Panc1 (cell line): ENCODE measurements around the gene IL36B. TPM values are rescaled to one million over a fixed set of nuclear protein-coding genes. Genes with fewer than 3 reads are reported as not detected.

Experiments used
- ATAC-seq: fragments of 200-7000 bp; cut with Tn5 transposase; 2 replicates; pipeline ENCODE4 v1.9.1; 2020; ENCODE audit warnings: mild to moderate bottlenecking, moderate library complexity
- BruUV-seq: library from RNA; stranded (reverse); fragments of 400-500 nt; replicated peaks from 2 replicates; lab custom pipeline; 2021; lab: Mats Ljungman, UMichigan
- CTCF ChIA-PET: fragments of 300-600 bp; sonication (Branson Sonifier 250); formaldehyde crosslinking; loops from one replicate; lab custom pipeline; 2022; ENCODE audit warnings: antibody characterized with exemption; lab: Charles Lee
- POLR2A ChIA-PET: fragments of 300-600 bp; sonication (Branson Sonifier 250); formaldehyde crosslinking; loops from one replicate; lab custom pipeline; 2022; ENCODE audit warnings: antibody characterized with exemption; lab: Charles Lee
- DNase-seq: peaks from one replicate; pipeline ENCODE4 v3.0.0-alpha.2; 2010; ENCODE audit warnings: low read depth, low spot score
- H3K27ac ChIP-seq: 2 replicates; pipeline ENCODE4 v1.5.1; 2011; ENCODE audit warnings: mild to moderate bottlenecking, low read length, inconsistent platforms
- H3K27me3 ChIP-seq: fragments of 200-500 bp; sonication (Bioruptor generic); 2 replicates; pipeline ENCODE4 v1.6.0; 2014; ENCODE audit warnings: low read length, inconsistent platforms; ENCODE audit not compliant: control insufficient read depth, insufficient read depth
- H3K36me3 ChIP-seq: fragments of 200-500 bp; sonication (Bioruptor generic); 2 replicates; pipeline ENCODE4 v1.5.1; 2014; ENCODE audit warnings: inconsistent platforms, mild to moderate bottlenecking, low read length, moderate library complexity; ENCODE audit not compliant: control insufficient read depth, insufficient read depth
- H3K4me1 ChIP-seq: 2 replicates; pipeline ENCODE4 v1.5.1; 2011; ENCODE audit warnings: inconsistent platforms, mild to moderate bottlenecking, low read length, moderate library complexity; ENCODE audit not compliant: control insufficient read depth, insufficient read depth
- H3K4me3 ChIP-seq, 2 experiments: 2 replicates each; pipeline ENCODE4 v1.5.1; 2011 to 2012; ENCODE audit warnings: low read depth in 2 of 2, low read length in 2 of 2, mild to moderate bottlenecking in 2 of 2, inconsistent platforms in 1 of 2, moderate library complexity in 1 of 2
- H3K9me3 ChIP-seq: fragments of 200-500 bp; sonication (Bioruptor generic); 2 replicates; pipeline ENCODE4 v1.5.1; 2014; ENCODE audit warnings: low read depth, mild to moderate bottlenecking, inconsistent platforms, low read length, moderate library complexity; ENCODE audit not compliant: control insufficient read depth, insufficient read depth
- POLR2AphosphoS5 ChIP-seq: IDR thresholded peaks from 2 replicates; pipeline ENCODE4 v1.6.1; 2012; ENCODE audit warnings: mild to moderate bottlenecking, low read depth, low read length, moderate library complexity
- SIN3A ChIP-seq: IDR thresholded peaks from 2 replicates; pipeline ENCODE4 v1.6.1; 2012; ENCODE audit warnings: low read depth, mild to moderate bottlenecking, low read length, moderate library complexity, borderline replicate concordance; ENCODE audit not compliant: insufficient read depth
- TCF7L2 ChIP-seq: IDR thresholded peaks from 2 replicates; pipeline ENCODE4 v1.6.1; 2011; ENCODE audit warnings: mild to moderate bottlenecking, low read depth, low read length, inconsistent platforms
- in situ Hi-C: cut with HindIII; loops from 2 replicates; pipeline ENCODE4 v1.10.0; 2016; ENCODE audit warnings: low sequenced_read_pairs, low pct_unique_long_range_greater_than_20kb
- intact Hi-C: fragments of 100-400 bp; cut with micrococcal nuclease; formaldehyde crosslinking; loops from one replicate; pipeline ENCODE4 v1.10.0; 2022; ENCODE audit not compliant: unreplicated experiment
- total RNA-seq: library from RNA; stranded (reverse); gene quantifications from one replicate; pipeline ENCODE4 v1.2.1, GENCODE V29; 2021; ENCODE audit not compliant: unreplicated experiment
- TF ChIP-seq, protein P1 (sequence below), 2 experiments: IDR thresholded peaks; 2 replicates each; pipeline ENCODE4 v1.6.1; 2011 to 2012; ENCODE audit warnings: low read depth in 2 of 2, control low read depth in 1 of 2, low read length in 1 of 2, mild to moderate bottlenecking in 1 of 2, moderate library complexity in 1 of 2; ENCODE audit not compliant: insufficient read depth in 1 of 2
- TF ChIP-seq, protein P2 (sequence below): fragments of 450-650 bp; IDR thresholded peaks from 2 replicates; pipeline ENCODE4 v1.5.1; 2017; ENCODE audit warnings: mild to moderate bottlenecking

IL36B gene
- total RNA-seq, 1 experiment from 2014 or later = not detected

DNA sequence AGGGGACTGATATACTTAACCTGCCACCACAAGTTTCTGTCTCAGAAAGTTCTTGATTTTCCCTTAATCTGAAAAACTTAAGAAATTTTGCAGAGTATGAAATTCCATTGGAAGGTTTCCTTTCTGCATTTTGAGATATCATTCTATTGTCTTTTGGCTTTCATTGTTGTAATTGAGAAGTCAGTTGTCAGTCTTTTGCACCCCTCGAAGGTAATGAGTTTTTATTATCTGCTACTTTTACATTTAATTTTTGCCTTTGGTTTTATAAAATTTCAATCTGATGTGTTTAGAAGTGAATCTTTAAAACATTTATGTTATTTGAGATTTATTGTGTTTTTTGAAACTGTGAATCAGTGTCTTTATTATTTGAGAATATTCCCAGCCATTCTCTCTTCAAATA, 52.2 kb downstream of the IL36B start:
- intact Hi-C loops = no loop called here
- no peaks in the 10 kb centered on the region for H3K36me3 ChIP-seq
- no peaks in the 10 kb centered on the region for H3K27me3 ChIP-seq
- TF ChIP-seq, protein P1, sequence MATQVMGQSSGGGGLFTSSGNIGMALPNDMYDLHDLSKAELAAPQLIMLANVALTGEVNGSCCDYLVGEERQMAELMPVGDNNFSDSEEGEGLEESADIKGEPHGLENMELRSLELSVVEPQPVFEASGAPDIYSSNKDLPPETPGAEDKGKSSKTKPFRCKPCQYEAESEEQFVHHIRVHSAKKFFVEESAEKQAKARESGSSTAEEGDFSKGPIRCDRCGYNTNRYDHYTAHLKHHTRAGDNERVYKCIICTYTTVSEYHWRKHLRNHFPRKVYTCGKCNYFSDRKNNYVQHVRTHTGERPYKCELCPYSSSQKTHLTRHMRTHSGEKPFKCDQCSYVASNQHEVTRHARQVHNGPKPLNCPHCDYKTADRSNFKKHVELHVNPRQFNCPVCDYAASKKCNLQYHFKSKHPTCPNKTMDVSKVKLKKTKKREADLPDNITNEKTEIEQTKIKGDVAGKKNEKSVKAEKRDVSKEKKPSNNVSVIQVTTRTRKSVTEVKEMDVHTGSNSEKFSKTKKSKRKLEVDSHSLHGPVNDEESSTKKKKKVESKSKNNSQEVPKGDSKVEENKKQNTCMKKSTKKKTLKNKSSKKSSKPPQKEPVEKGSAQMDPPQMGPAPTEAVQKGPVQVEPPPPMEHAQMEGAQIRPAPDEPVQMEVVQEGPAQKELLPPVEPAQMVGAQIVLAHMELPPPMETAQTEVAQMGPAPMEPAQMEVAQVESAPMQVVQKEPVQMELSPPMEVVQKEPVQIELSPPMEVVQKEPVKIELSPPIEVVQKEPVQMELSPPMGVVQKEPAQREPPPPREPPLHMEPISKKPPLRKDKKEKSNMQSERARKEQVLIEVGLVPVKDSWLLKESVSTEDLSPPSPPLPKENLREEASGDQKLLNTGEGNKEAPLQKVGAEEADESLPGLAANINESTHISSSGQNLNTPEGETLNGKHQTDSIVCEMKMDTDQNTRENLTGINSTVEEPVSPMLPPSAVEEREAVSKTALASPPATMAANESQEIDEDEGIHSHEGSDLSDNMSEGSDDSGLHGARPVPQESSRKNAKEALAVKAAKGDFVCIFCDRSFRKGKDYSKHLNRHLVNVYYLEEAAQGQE (IDR thresholded peaks at IDR 0.05; ENCODE audit: insufficient read depth in 1 of 2, low read depth in 2 of 2, low read length in 1 of 2) = no peak
- TF ChIP-seq TCF7L2 = no peak
- H3K9me3 ChIP-seq = peaks cover 6% of the 10 kb centered on the region; the same call in 1 of the 2 replicates
- BruUV-seq = no TSS peak
- no peak overlapping the region for H3K27ac ChIP-seq
- ChIA-PET CTCF (no interaction called here), POLR2A (no interaction called here)
- in situ Hi-C loops = no loop called here
- no peak for ATAC-seq
- DNase-seq = no peak
- H3K4me1 ChIP-seq = no peaks in the 10 kb centered on the region
- no peak overlapping the region for H3K4me3 ChIP-seq

DNA sequence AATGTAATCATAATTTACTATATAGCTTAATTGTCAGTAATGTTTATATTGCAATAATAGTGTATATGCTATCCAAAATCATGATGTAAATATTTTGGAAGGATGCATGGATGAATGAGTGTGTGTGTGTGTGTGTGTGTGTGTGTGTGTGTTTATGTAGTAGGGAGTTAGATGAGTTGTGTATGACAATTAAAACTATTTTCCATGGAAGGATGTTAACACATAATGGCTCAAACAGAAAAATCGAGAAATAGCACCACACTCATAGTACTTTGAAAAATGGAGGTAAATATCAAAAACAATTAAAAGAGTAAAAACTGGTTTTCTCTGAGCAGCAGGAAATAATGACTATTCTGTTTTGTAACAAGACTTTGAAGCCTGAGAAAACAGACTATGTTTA, 55.5 kb downstream of the IL36B start:
- intact Hi-C loops (no loop called here), in situ Hi-C loops (no loop called here)
- Histone ChIP-seq H3K27ac (no peak overlapping the region), H3K9me3 (peaks cover 6% of the 10 kb centered on the region; the same call in 1 of the 2 replicates), H3K4me1 (no peaks in the 10 kb centered on the region), H3K27me3 (no peaks in the 10 kb centered on the region), H3K36me3 (no peaks in the 10 kb centered on the region), H3K4me3 (no peak overlapping the region)
- no peak for ATAC-seq
- no TSS peak for BruUV-seq
- TF ChIP-seq, protein P2, sequence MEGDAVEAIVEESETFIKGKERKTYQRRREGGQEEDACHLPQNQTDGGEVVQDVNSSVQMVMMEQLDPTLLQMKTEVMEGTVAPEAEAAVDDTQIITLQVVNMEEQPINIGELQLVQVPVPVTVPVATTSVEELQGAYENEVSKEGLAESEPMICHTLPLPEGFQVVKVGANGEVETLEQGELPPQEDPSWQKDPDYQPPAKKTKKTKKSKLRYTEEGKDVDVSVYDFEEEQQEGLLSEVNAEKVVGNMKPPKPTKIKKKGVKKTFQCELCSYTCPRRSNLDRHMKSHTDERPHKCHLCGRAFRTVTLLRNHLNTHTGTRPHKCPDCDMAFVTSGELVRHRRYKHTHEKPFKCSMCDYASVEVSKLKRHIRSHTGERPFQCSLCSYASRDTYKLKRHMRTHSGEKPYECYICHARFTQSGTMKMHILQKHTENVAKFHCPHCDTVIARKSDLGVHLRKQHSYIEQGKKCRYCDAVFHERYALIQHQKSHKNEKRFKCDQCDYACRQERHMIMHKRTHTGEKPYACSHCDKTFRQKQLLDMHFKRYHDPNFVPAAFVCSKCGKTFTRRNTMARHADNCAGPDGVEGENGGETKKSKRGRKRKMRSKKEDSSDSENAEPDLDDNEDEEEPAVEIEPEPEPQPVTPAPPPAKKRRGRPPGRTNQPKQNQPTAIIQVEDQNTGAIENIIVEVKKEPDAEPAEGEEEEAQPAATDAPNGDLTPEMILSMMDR = no peak
- no peak for TF ChIP-seq TCF7L2
- no peak for TF ChIP-seq SIN3A
- TF ChIP-seq, protein P1 (IDR thresholded peaks at IDR 0.05; ENCODE audit: insufficient read depth in 1 of 2, low read depth in 2 of 2, low read length in 1 of 2) = no peak
- TF ChIP-seq POLR2AphosphoS5 = no peak
- POLR2A ChIA-PET = no interaction called here
- CTCF ChIA-PET = no interaction called here
- no peak for DNase-seq
